OCI-LY3 (cell line): ENCODE data around the gene R3HCC1L.

Experiments
- EZH2phosphoT487 ChIP-seq: fragments of 200-600 bp; shearing (Covaris generic); IDR thresholded peaks from 2 replicates; pipeline ENCODE4 v1.6.1; 2018; ENCODE audit warnings: antibody characterized with exemption, mixed run types, low read depth
- TF ChIP-seq, protein P1 (sequence below): fragments of 200-600, 300-600 bp; sonication (generic); IDR thresholded peaks from 2 replicates; pipeline ENCODE4 v1.5.1; 2014; ENCODE audit warnings: antibody characterized with exemption, low read length, low read depth

DNA sequence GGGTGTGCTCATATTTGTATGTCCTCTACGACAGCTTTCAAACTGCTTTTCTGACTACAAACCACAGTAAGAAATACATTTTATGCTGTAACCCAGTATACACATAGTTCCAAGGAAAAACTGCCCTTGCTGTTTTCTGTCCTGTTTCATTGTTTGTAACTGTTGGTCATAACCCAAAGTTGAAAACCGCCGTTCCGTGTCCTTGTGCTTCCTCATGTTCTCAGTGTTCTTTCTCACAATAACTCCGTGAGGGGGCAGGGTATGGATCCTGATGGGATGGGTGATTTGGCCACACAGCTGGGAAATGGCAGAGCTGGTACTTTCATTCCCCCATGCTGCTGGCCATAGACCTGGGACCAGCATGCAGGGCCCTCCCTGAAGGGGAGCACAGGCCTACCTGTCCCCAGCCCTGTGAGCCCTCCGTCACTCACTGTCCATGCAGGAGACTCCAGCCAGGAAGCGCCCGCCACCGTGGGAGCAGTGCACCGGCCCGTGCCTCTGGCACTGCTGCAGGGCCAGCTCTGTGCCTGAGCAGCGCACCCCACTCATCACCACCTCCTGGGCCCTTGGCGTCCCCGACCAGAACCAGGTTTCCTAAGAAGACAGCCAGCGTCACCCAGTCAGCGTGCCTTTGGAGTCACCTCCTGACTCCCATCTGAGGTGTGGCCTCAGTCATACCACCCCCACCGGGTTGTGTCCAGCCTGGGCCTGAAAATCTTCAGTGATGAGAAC is 120.9 kb downstream of the R3HCC1L start:
- TF ChIP-seq, protein P1, sequence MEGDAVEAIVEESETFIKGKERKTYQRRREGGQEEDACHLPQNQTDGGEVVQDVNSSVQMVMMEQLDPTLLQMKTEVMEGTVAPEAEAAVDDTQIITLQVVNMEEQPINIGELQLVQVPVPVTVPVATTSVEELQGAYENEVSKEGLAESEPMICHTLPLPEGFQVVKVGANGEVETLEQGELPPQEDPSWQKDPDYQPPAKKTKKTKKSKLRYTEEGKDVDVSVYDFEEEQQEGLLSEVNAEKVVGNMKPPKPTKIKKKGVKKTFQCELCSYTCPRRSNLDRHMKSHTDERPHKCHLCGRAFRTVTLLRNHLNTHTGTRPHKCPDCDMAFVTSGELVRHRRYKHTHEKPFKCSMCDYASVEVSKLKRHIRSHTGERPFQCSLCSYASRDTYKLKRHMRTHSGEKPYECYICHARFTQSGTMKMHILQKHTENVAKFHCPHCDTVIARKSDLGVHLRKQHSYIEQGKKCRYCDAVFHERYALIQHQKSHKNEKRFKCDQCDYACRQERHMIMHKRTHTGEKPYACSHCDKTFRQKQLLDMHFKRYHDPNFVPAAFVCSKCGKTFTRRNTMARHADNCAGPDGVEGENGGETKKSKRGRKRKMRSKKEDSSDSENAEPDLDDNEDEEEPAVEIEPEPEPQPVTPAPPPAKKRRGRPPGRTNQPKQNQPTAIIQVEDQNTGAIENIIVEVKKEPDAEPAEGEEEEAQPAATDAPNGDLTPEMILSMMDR: no peak
- no peak for TF ChIP-seq EZH2phosphoT487
